Activated naive CD4-positive, alpha-beta T cell treated with anti-CD3 and anti-CD28 coated beads for 36 hours (primary cell): ENCODE results near the gene IFI16. TPM values are rescaled to one million over a fixed set of nuclear protein-coding genes. Genes with fewer than 3 reads are reported as not detected.
A peak's percentile ranks its signal among the peaks of the same experiment; 100 is the strongest.
"Not testable (repeated sequence)": the region's sequence is repeated elsewhere in the genome, so short reads cannot be mapped to it uniquely, and the experiment has no call there.

Experiments used
- CTCF ChIA-PET: fragments of 350-600 bp; sonication (Branson Sonifier 250); formaldehyde crosslinking; loops from one replicate; lab custom pipeline; 2021; ENCODE audit warnings: antibody characterized with exemption; lab: Charles Lee
- DNase-seq: peaks from one replicate; pipeline ENCODE4 v3.0.0-alpha.2; 2020
- H3K27ac Mint-ChIP-seq: one replicate; pipeline ENCODE4 v1.8.0; 2021; ENCODE audit warnings: mild to moderate bottlenecking, mixed read lengths
- H3K27me3 Mint-ChIP-seq: one replicate; pipeline ENCODE4 v1.8.0; 2021; ENCODE audit warnings: low read depth, mixed read lengths
- H3K36me3 Mint-ChIP-seq: one replicate; pipeline ENCODE4 v1.8.0; 2021; ENCODE audit warnings: low read depth, mixed read lengths
- H3K4me1 Mint-ChIP-seq: one replicate; pipeline ENCODE4 v1.8.0; 2021; ENCODE audit warnings: low read depth, mixed read lengths
- H3K4me3 Mint-ChIP-seq: one replicate; pipeline ENCODE4 v1.8.0; 2021; ENCODE audit warnings: mild to moderate bottlenecking, moderate library complexity, mixed read lengths
- H3K9me3 Mint-ChIP-seq: one replicate; pipeline ENCODE4 v1.8.0; 2021; ENCODE audit warnings: mixed read lengths
- intact Hi-C: fragments of 100-400 bp; cut with micrococcal nuclease; formaldehyde crosslinking; loops from one replicate; pipeline ENCODE4 v1.15.1; 2023
- total RNA-seq, 2 experiments: library from RNA; stranded (reverse); gene quantifications; one replicate each; pipeline ENCODE4 v1.2.3, GENCODE V29; 2021

Gene IFI16
- total RNA-seq, 2 experiments from 2014 or later, result 287 to 288 TPM

DNA sequence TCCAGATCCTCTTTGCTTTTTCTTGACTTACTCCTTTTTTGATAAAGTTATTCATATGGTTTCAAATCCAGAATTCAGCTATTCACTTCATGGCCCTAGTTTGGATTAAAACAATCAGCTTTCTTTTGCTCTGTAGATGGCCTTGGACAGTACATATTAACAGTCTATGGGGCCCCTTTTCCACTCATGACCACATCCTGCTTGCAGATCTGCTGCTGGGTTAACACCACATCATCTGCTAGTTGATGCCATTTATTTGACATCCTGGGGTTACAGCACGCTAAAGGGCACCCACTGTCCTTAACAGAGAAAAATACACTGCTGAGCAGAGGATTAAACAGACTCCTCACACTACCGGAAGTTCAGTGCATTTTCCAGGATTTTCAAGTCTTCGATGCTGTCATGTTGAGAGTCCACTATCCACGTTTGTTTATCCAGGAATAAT is 941 bp upstream of the IFI16 start:
- Mint-ChIP-seq H3K9me3 (peaks cover 1% of the 10 kb centered on the region), H3K36me3 (peaks cover 47% of the 10 kb centered on the region), H3K4me3 (peak overlapping the region; percentile 91), H3K4me1 (peaks cover 39% of the 10 kb centered on the region), H3K27ac (peak overlapping the region; percentile 99), H3K27me3 (no peaks in the 10 kb centered on the region)
- CTCF ChIA-PET, result interaction anchor here (1.0 kb wide), 4 partner anchors 8 to 60 kb away, joined by 3 to 7 read pairs (median 3); no protein-coding TSS in a partner anchor
- intact Hi-C loops, result loop anchor here (1.0 kb wide), 7 partner anchors 10 to 913 kb away; partner anchors contain the start of gene PYHIN1
- peak; percentile 88 for DNase-seq

DNA sequence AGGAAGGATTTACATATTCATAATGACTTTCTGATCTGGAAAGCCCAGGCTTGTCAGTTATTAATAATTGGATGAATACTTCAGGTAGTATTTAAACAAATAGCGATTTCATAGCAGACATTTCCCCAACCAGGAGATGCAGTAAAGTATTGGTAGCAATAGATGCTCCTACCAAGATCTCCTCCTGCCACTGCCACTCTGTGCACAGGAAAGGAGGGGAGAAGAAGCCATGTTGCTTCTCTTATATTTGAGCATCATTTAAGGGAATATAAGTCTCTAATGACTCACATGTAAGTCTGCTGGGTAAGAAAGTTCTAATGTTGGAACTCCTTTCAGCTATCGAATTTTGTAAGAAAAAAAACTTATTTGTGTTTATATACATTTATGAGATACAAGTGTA is 420 bp upstream of the IFI16 start:
- Mint-ChIP-seq H3K36me3 (peaks cover 52% of the 10 kb centered on the region), H3K27me3 (no peaks in the 10 kb centered on the region), H3K9me3 (peaks cover 1% of the 10 kb centered on the region), H3K4me3 (peak overlapping the region; percentile 91), H3K4me1 (peaks cover 39% of the 10 kb centered on the region), H3K27ac (peak overlapping the region; percentile 99)
- DNase-seq, result peak; percentile 49
- intact Hi-C loops, result loop anchor here (1.0 kb wide), 6 partner anchors 16 to 912 kb away; partner anchors contain the start of gene PYHIN1
- CTCF ChIA-PET, result interaction anchor here (1.0 to 1.5 kb wide), 4 partner anchors 9 to 79 kb away, joined by 3 to 7 read pairs (median 3); no protein-coding TSS in a partner anchor

DNA sequence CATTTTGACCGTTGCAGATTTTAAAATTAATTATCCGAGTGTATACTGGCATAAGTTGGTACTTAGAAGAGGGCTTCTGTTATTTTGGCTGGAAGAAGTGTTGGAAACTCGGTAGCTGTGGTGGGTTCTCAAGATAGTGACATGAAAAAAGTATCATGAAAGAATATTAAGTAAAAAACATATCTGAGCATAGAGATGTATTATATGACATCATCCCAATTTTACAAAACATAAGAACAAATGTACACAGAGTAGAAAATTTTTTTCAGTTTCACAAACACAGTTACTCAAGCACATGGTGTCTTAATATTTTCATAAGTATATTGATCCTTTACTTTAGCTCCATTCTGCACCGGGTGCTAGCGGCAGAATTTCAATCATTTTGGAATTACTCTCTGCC is 684 bp downstream of the IFI16 start:
- Mint-ChIP-seq H3K9me3 (peaks cover 1% of the 10 kb centered on the region), H3K4me3 (peak overlapping the region; percentile 91), H3K27me3 (no peaks in the 10 kb centered on the region), H3K4me1 (peaks cover 36% of the 10 kb centered on the region), H3K36me3 (peaks cover 63% of the 10 kb centered on the region), H3K27ac (peak overlapping the region; percentile 99)
- DNase-seq, result no peak
- CTCF ChIA-PET, result interaction anchor here (0.8 to 1.5 kb wide), 2 partner anchors 62 to 78 kb away, joined by 3 to 5 read pairs; no protein-coding TSS in a partner anchor
- intact Hi-C loops, result loop anchor here (5.0 to 10.0 kb wide), 6 partner anchors 1087 to 1876 kb away; partner anchors contain the start of genes CD48, DCAF8, ETV3 and IGSF8

- Mint-ChIP-seq H3K36me3 (peaks cover 67% of the 10 kb centered on the region), H3K4me1 (peaks cover 36% of the 10 kb centered on the region)
Observed at GRCh38 chr1:159011001-159011400, 1.3 kb downstream of the IFI16 start.

GRCh38 chr1:159011751-159012150 is 2.0 kb downstream of the IFI16 start:
- intact Hi-C loops, result loop anchor here (5.0 to 10.0 kb wide), 6 partner anchors 1086 to 1877 kb away; partner anchors contain the start of genes CD48, DCAF8, ETV3 and IGSF8
- CTCF ChIA-PET, result no interaction called here
- peaks cover 70% of the 10 kb centered on the region for H3K36me3 Mint-ChIP-seq
- no peaks in the 10 kb centered on the region for H3K9me3 Mint-ChIP-seq
- H3K27ac Mint-ChIP-seq, result peak overlapping the region; percentile 99
- H3K4me3 Mint-ChIP-seq, result peak overlapping the region; percentile 91
- peaks cover 37% of the 10 kb centered on the region for H3K4me1 Mint-ChIP-seq
- no peaks in the 10 kb centered on the region for H3K27me3 Mint-ChIP-seq
- DNase-seq, result no peak

More at GRCh38 chr1:159011001-159011400, 1.3 kb downstream of the IFI16 start:
- intact Hi-C loops, result loop anchor here (5.0 to 10.0 kb wide), 6 partner anchors 1086 to 1876 kb away; partner anchors contain the start of genes CD48, DCAF8, ETV3 and IGSF8
- Mint-ChIP-seq H3K4me3 (peak overlapping the region; percentile 91), H3K27ac (peak overlapping the region; percentile 99)
- not testable (repeated sequence) for H3K9me3 Mint-ChIP-seq, H3K27me3 Mint-ChIP-seq
- CTCF ChIA-PET, result interaction anchor here (0.7 to 0.8 kb wide), 2 partner anchors 58 to 62 kb away, joined by 3 to 5 read pairs; no protein-coding TSS in a partner anchor
- peak; percentile 31 for DNase-seq

DNA sequence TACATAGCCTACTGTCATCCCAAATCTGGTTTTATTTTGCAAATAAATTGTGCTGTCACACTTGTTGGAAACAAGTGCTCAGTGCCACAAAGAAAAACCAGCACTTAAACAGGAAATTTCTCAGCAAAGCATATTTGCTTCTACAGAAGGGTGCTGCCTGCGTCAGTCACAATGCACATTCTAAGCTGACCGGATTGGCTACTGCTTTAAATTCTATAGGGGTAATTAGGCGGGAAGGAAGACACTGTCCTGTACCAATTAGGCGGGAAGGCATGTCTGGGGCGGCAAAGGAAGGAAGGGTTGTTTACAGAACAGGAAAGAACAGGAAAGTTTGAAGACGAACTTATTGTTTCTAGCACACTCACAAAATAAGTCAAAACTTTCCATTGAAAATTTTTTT is 2.8 kb downstream of the IFI16 start:
- DNase-seq, result peak; percentile 82
- Mint-ChIP-seq H3K27ac (peak overlapping the region; percentile 99), H3K9me3 (no peaks in the 10 kb centered on the region), H3K4me3 (peak overlapping the region; percentile 91), H3K4me1 (peaks cover 35% of the 10 kb centered on the region), H3K36me3 (peaks cover 75% of the 10 kb centered on the region), H3K27me3 (no peaks in the 10 kb centered on the region)
- intact Hi-C loops, result loop anchor here (5.0 to 10.0 kb wide), 6 partner anchors 1085 to 1878 kb away; partner anchors contain the start of genes CD48, DCAF8, ETV3 and IGSF8
- CTCF ChIA-PET, result no interaction called here

DNA sequence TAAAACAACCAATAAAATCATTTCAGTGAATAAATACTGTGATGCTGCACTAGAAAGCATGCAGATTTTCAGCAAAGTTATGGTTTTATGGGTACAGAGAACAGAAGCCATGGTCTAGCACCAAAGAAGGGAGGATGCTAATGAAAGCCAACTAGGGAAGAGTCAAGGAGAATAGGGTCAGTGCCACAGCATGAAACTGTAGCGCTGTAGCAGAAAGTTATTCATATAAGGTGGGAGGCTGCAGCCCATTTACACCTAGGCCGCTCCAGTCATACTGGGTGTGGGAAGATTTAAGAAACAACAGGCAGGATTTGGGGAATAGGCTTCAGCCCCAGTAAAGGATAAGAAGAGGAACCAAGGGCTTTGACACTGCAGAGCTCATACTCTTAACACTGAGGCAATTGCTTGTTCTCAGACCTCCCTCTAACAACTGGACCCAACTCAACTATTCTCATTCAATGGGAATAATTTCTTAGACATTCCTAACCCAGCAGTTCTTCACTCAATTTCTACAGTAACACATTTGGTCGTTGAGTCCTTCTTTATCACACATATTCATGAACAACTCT is 4.4 kb downstream of the IFI16 start:
- Mint-ChIP-seq H3K9me3 (no peaks in the 10 kb centered on the region), H3K27me3 (no peaks in the 10 kb centered on the region), H3K4me1 (peaks cover 33% of the 10 kb centered on the region), H3K36me3 (peaks cover 83% of the 10 kb centered on the region), H3K4me3 (peak overlapping the region; percentile 91), H3K27ac (peak overlapping the region; percentile 99)
- DNase-seq, result no peak
- CTCF ChIA-PET, result no interaction called here
- intact Hi-C loops, result loop anchor here (2.0 to 10.0 kb wide), 8 partner anchors 75 to 1879 kb away; partner anchors contain the start of genes CD48, DCAF8, ETV3 and IGSF8

GRCh38 chr1:159014851-159015250 is 5.1 kb downstream of the IFI16 start:
- Mint-ChIP-seq H3K9me3 (no peaks in the 10 kb centered on the region), H3K27me3 (no peaks in the 10 kb centered on the region), H3K27ac (peak overlapping the region; percentile 99), H3K4me3 (peak overlapping the region; percentile 91), H3K4me1 (peaks cover 37% of the 10 kb centered on the region), H3K36me3 (peaks cover 88% of the 10 kb centered on the region)
- no peak for DNase-seq
- intact Hi-C loops, result loop anchor here (1.0 to 10.0 kb wide), 12 partner anchors 12 to 1880 kb away; partner anchors contain the start of genes CD48, DCAF8, ETV3 and IGSF8
- CTCF ChIA-PET, result no interaction called here

DNA sequence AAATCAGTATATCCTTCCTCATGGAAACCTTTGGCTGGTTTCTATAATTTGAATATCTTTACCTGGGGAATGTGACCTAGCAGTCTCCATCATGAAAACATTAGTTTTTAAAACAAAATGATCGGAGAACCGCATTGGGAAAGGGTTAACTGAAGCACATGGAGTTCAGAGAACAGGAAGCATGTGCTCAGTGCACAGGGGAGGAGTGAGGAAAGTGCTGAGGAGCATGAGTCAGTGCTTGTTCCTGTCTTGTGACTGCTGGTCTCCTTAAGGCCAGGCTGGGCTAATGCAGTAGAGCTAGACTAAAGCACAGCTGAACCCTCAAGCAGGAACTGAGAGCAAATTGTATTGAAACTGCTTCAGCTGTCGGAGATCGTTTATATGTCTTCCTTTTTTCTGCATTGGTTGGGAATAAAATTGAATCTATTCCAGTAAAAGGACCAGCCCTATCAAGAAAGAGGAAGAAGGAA is 5.8 kb downstream of the IFI16 start:
- intact Hi-C loops, result loop anchor here (1.0 to 10.0 kb wide), 9 partner anchors 12 to 1881 kb away; partner anchors contain the start of genes ETV3, PIGM and SLAMF6
- CTCF ChIA-PET, result no interaction called here

GRCh38 chr1:159023723-159024122 is 14.0 kb downstream of the IFI16 start:
- intact Hi-C loops, result no loop called here
- H3K4me1 Mint-ChIP-seq, result peaks cover 76% of the 10 kb centered on the region
- no peak for DNase-seq
- H3K4me3 Mint-ChIP-seq, result no peak overlapping the region
- H3K27me3 Mint-ChIP-seq, result no peaks in the 10 kb centered on the region
- H3K36me3 Mint-ChIP-seq, result peaks cover 86% of the 10 kb centered on the region
- no peak overlapping the region for H3K27ac Mint-ChIP-seq
- H3K9me3 Mint-ChIP-seq, result peaks cover 4% of the 10 kb centered on the region
- CTCF ChIA-PET, result no interaction called here

More for the DNA sequence above, 5.8 kb downstream of the IFI16 start:
- Mint-ChIP-seq H3K27me3 (no peaks in the 10 kb centered on the region), H3K4me1 (peaks cover 42% of the 10 kb centered on the region), H3K4me3 (peak overlapping the region; percentile 91), H3K36me3 (peaks cover 88% of the 10 kb centered on the region), H3K9me3 (no peaks in the 10 kb centered on the region), H3K27ac (peak overlapping the region; percentile 99)
- DNase-seq, result peak; percentile 84

GRCh38 chr1:159025043-159025442 is 15.3 kb downstream of the IFI16 start:
- no peak for DNase-seq
- CTCF ChIA-PET, result no interaction called here
- intact Hi-C loops, result no loop called here
- peaks cover 72% of the 10 kb centered on the region for H3K4me1 Mint-ChIP-seq
- no peak overlapping the region for H3K27ac Mint-ChIP-seq
- H3K36me3 Mint-ChIP-seq, result peaks cover 87% of the 10 kb centered on the region
- no peak overlapping the region for H3K4me3 Mint-ChIP-seq
- peaks cover 4% of the 10 kb centered on the region for H3K9me3 Mint-ChIP-seq
- no peaks in the 10 kb centered on the region for H3K27me3 Mint-ChIP-seq

- not testable (repeated sequence) for DNase-seq, H3K27me3 Mint-ChIP-seq, H3K4me3 Mint-ChIP-seq, H3K27ac Mint-ChIP-seq, H3K9me3 Mint-ChIP-seq
- intact Hi-C loops, result loop anchor here (1.0 kb wide), 1 partner anchor 12 kb away; no protein-coding TSS in a partner anchor
- Mint-ChIP-seq H3K4me1 (peaks cover 70% of the 10 kb centered on the region), H3K36me3 (peaks cover 86% of the 10 kb centered on the region)
- CTCF ChIA-PET, result interaction anchor here (0.9 kb wide), 1 partner anchor 42 kb away, joined by 4 read pairs; no protein-coding TSS in a partner anchor
Observed at GRCh38 chr1:159026841-159027240, 17.1 kb downstream of the IFI16 start.
